ENCODE results near the gene TFDP1. TPM values are rescaled to one million over a fixed set of nuclear protein-coding genes. Genes with fewer than 3 reads are reported as not detected.

TFDP1 gene
- total RNA-seq, 1 experiment from 2014 or later: 49.6 TPM

Other genes with a start within 250 kb of the TFDP1 start
- 2.1 TPM in 2 replicates for gene GRTP1, start 220.6 kb upstream of the TFDP1 start, total RNA-seq (2014; rRNA removed; shearing (Covaris generic))
- 7.6 and 9.3 TPM in 2 replicates for gene ADPRHL1, start 131.3 kb upstream of the TFDP1 start, total RNA-seq (2014; rRNA removed; shearing (Covaris generic))
- gene DCUN1D2, start 94.0 kb upstream of the TFDP1 start, total RNA-seq (2014; rRNA removed; shearing (Covaris generic)): 8.1 and 8.5 TPM in 2 replicates
- gene ATP4B, start 73.4 kb downstream of the TFDP1 start, total RNA-seq (2014; rRNA removed; shearing (Covaris generic)): not detected in 2 replicates
- gene GRK1, start 82.5 kb downstream of the TFDP1 start, total RNA-seq (2014; rRNA removed; shearing (Covaris generic)): not detected in 2 replicates
- gene TMEM255B, start 174.5 kb downstream of the TFDP1 start, total RNA-seq (2014; rRNA removed; shearing (Covaris generic)): 0.02 TPM in 1 of 2 replicates, not detected in the other

Data from NCI-H460 (cell line).